Rectal smooth muscle tissue (tissue), 1 donor: ENCODE results near the gene STARD7.

Experiments
- H3K27ac ChIP-seq: one replicate; pipeline ENCODE4 v1.7.0; 2013; ENCODE audit warnings: low read depth, low read length, inconsistent platforms
- H3K27me3 ChIP-seq: one replicate; pipeline ENCODE4 v1.7.0; 2013; ENCODE audit warnings: low read length; ENCODE audit not compliant: control insufficient read depth, insufficient read depth
- H3K36me3 ChIP-seq: one replicate; pipeline ENCODE4 v1.7.0; 2013; ENCODE audit warnings: low read length; ENCODE audit not compliant: control insufficient read depth, insufficient read depth
- H3K4me1 ChIP-seq: one replicate; pipeline ENCODE4 v1.7.0; 2013; ENCODE audit warnings: low read length; ENCODE audit not compliant: control insufficient read depth, insufficient read depth
- H3K4me3 ChIP-seq: one replicate; pipeline ENCODE4 v1.7.0; 2013; ENCODE audit warnings: low read length
- H3K9ac ChIP-seq: one replicate; pipeline ENCODE4 v1.7.0; 2013; ENCODE audit warnings: low read length

The STARD7 gene

DNA sequence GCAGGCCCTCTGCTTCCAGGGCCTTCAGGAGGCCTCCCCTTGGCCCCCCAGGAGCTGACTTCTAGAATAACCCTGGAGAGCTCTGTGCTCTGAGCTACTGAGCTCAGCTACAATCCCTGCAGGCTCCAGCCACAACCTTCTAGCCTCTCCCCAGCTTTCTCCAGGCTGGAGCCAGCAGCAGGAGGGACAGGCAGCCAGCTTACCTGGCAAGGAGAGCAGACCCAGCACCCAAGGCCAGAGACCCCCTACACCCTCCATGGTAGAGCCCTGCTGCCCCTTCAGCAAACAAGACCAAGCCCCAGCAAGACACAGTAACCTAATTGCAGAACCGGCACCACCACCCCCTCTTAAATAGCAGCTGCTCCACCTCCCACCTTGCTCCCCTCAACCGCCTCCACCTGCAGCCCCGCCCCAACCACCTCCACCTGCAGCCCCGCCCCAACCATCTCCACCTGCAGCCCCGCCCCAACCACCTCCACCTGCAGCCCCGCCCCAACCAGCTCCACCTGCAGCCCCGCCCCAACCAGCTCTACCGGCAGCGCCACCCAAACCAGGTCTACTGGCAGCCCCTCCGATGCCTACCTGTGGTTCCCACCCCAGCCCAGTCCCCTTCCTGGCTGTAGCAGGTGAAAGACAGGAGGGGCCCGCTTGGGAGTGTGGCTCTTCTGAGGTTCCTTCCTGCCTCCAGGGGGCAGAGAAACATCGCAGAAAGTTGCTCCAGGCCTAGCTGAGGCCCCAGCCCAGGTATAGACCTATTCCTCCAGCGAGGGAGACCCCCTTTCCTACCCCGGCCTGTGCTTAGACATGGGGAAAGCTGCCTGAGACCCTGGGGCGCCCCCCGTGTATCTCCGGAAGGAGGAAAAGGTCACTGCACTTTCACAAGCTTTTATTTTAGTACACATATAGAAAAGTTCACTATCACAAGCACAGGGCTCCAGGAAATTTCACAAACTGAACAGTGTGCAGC lies 70.2 kb downstream of the STARD7 start, which contains the start of gene ASTL:
Gene ASTL, minus strand, starts transcription at position 324 of the 967 bp plus-strand sequence. Its CDS starts 66 bp downstream, at position 258.
- Histone ChIP-seq H3K4me1 (no peaks in the 10 kb centered on the region), H3K36me3 (no peaks in the 10 kb centered on the region), H3K27me3 (peaks cover 3% of the 10 kb centered on the region), H3K4me3 (no peak within 1 kb of the TSS), H3K27ac (no peak within 1 kb of the TSS), H3K9ac (no peak within 1 kb of the TSS)

DNA sequence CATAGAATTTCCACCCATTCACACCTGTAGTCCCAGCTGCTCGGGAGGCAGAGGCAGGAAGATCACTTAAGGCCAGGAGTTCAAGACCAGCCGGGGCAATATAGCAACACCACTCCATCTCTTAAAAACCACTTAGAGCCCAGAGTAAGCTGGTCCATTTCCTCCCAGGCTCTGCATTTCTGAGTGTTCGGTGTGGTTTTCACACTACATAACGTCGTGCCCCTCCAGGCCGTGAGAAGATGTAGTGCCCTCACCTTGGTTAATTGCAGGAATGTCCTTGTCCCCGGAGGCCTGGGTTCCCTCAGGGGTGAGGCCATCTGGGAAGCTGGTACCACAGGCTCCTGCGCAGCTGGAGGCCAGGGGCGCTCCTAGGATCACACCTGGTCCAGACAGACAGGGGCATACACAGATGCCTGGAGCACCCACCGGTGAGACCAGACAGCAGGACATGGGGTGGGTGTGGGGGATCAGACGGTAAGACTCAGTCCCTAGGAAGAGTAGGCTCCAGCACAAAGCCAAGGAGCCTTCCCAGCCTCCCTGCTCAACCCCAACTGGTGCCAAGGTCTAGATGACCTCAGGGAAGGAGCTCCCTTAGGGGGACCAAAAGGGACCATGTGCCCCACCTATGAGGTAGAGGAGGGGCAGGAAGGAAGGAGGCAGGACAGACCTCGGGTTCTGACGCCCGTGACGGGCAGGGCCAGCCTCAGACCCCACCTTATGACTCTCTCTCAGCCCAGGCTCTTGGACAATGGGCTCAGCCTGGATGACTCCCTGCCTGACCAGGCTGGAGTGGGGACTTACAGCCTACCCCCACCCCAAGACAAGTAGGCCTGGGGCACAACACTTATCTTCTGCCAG lies 71.1 kb downstream of the STARD7 start:
- H3K4me3 ChIP-seq: no peak overlapping the region
- H3K27me3 ChIP-seq: peaks cover 3% of the 10 kb centered on the region
- H3K9ac ChIP-seq: no peak overlapping the region
- H3K36me3 ChIP-seq: no peaks in the 10 kb centered on the region
- no peak overlapping the region for H3K27ac ChIP-seq
- H3K4me1 ChIP-seq: no peaks in the 10 kb centered on the region

DNA sequence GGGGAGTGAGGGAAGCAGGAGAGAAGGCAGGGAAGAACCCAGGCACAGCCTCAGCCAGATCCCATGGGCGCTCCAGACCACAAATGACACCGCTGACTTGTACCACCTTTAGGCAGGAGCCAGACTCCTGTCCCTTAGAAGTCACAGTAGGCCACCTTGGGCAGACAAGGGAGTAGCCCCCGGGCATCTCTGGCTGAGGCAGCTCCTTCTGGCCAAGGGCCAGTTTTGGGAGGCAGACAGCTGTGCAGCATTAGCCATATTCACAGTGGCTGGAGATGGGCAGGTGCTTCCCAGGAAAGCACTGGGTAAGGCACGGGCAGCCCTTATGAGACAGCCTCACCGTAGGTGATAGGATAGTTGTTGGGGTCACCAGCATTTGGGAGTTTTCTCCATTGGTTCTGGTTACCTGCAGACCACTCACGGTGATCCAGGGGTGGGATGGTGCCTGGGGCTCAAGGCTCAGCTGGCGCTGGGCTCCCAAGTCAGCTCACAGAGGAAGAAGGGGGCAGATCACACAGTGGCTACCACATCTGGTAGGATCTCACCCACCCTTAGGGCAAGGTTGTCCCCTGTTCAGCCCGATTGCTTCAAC lies 72.4 kb downstream of the STARD7 start:
- H3K4me3 ChIP-seq: no peak overlapping the region
- no peaks in the 10 kb centered on the region for H3K36me3 ChIP-seq
- H3K27ac ChIP-seq: no peak overlapping the region
- no peaks in the 10 kb centered on the region for H3K4me1 ChIP-seq
- H3K27me3 ChIP-seq: peaks cover 3% of the 10 kb centered on the region
- no peak overlapping the region for H3K9ac ChIP-seq

DNA sequence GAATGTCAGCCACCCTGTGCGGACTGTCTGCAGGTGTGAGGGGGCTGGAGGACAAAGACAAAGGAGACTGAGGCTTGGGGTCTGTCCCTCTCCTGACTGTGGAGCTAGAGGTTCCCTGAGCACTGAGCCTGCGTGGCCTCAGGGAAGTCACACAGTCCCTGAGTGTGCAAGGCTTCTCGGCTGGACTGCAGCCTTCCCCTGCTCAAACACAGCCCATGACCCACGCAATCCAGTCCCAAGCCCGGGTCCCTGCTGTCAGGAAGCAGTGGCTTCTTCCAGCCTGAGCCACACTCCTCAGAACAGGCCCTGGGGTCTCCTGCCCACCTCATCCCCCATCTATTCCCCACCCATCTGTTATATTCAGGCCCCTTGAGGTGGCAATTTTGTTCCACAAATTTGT lies 73.0 kb downstream of the STARD7 start:
- no peak overlapping the region for H3K4me3 ChIP-seq
- H3K4me1 ChIP-seq: no peaks in the 10 kb centered on the region
- H3K27me3 ChIP-seq: peaks cover 3% of the 10 kb centered on the region
- no peak overlapping the region for H3K9ac ChIP-seq
- no peak overlapping the region for H3K27ac ChIP-seq
- no peaks in the 10 kb centered on the region for H3K36me3 ChIP-seq

GRCh38 chr2:96135171-96135570 lies 73.5 kb downstream of the STARD7 start:
- Histone ChIP-seq H3K4me3 (no peak overlapping the region), H3K9ac (no peak overlapping the region), H3K27ac (no peak overlapping the region), H3K36me3 (no peaks in the 10 kb centered on the region), H3K27me3 (peaks cover 3% of the 10 kb centered on the region), H3K4me1 (no peaks in the 10 kb centered on the region)
